ENCODE data around the gene TNIP1. TPM values are rescaled to one million over a fixed set of nuclear protein-coding genes. Genes with fewer than 3 reads are reported as not detected.

The TNIP1 gene
- total RNA-seq, 1 experiment from 2014 or later: 65.7 TPM

- BruUV-seq (replicated peaks): no TSS peak
- CTCF ChIA-PET: no interaction called here
- peaks cover 4% of the 10 kb centered on the region; the same call in 1 of the 2 replicates for H3K4me1 ChIP-seq
- TF ChIP-seq CTCF (IDR thresholded peaks at IDR 0.05; ENCODE audit: insufficient read depth in 1 of 2, low read depth in 1 of 2, low read length in 1 of 2, severe bottlenecking in 1 of 2, unreplicated experiment in 1 of 2): no peak
- H3K36me3 ChIP-seq (ENCODE audit: control insufficient read depth, insufficient read depth, low read length): no peaks in the 10 kb centered on the region
- H3K27ac Mint-ChIP-seq (ENCODE audit: unreplicated experiment): no peak overlapping the region
- H3K27me3 Mint-ChIP-seq (ENCODE audit: insufficient read depth, unreplicated experiment): no peaks in the 10 kb centered on the region
- H3K9me3 ChIP-seq: no peaks in the 10 kb centered on the region
- no peak for DNase-seq
- H3K36me3 Mint-ChIP-seq (ENCODE audit: insufficient read depth, unreplicated experiment): no peaks in the 10 kb centered on the region
- H3K4me3 Mint-ChIP-seq (ENCODE audit: unreplicated experiment): no peak overlapping the region
- H3K27me3 ChIP-seq (replicated peaks; ENCODE audit: control insufficient read depth, insufficient read depth, low read length): no peaks in the 10 kb centered on the region
- intact Hi-C loops (cut with micrococcal nuclease; ENCODE audit: unreplicated experiment): no loop called here
- no peaks in the 10 kb centered on the region for H3K9me3 Mint-ChIP-seq (ENCODE audit: unreplicated experiment)
- H3K4me3 ChIP-seq (ENCODE audit: low read depth, low read length): no peak overlapping the region
- POLR2A ChIA-PET: no interaction called here
- H3K4me1 Mint-ChIP-seq (ENCODE audit: low read depth, unreplicated experiment): peaks cover 7% of the 10 kb centered on the region
Observed at GRCh38 chr5:151121665-151122064, 40.8 kb upstream of the TNIP1 start.

GRCh38 chr5:151121095-151121494 lies 40.3 kb upstream of the TNIP1 start:
- H3K4me3 ChIP-seq (ENCODE audit: low read depth, low read length): no peak overlapping the region
- BruUV-seq (replicated peaks): no TSS peak
- intact Hi-C loops (cut with micrococcal nuclease; ENCODE audit: unreplicated experiment): no loop called here
- no peaks in the 10 kb centered on the region for H3K4me1 ChIP-seq
- no peaks in the 10 kb centered on the region for H3K9me3 ChIP-seq
- Mint-ChIP-seq H3K9me3 (ENCODE audit: unreplicated experiment) (no peaks in the 10 kb centered on the region), H3K27me3 (ENCODE audit: insufficient read depth, unreplicated experiment) (no peaks in the 10 kb centered on the region), H3K36me3 (ENCODE audit: insufficient read depth, unreplicated experiment) (no peaks in the 10 kb centered on the region), H3K27ac (ENCODE audit: unreplicated experiment) (no peak overlapping the region), H3K4me1 (ENCODE audit: low read depth, unreplicated experiment) (peaks cover 7% of the 10 kb centered on the region), H3K4me3 (ENCODE audit: unreplicated experiment) (no peak overlapping the region)
- no peak for DNase-seq
- no peak for TF ChIP-seq CTCF (IDR thresholded peaks at IDR 0.05; ENCODE audit: insufficient read depth in 1 of 2, low read depth in 1 of 2, low read length in 1 of 2, severe bottlenecking in 1 of 2, unreplicated experiment in 1 of 2)
- no peaks in the 10 kb centered on the region for H3K27me3 ChIP-seq (replicated peaks; ENCODE audit: control insufficient read depth, insufficient read depth, low read length)
- ChIA-PET POLR2A (no interaction called here), CTCF (no interaction called here)
- H3K36me3 ChIP-seq (ENCODE audit: control insufficient read depth, insufficient read depth, low read length): no peaks in the 10 kb centered on the region

- no TSS peak for BruUV-seq (replicated peaks)
- no peaks in the 10 kb centered on the region for H3K9me3 Mint-ChIP-seq (ENCODE audit: unreplicated experiment)
- TF ChIP-seq CTCF (IDR thresholded peaks at IDR 0.05; ENCODE audit: insufficient read depth in 1 of 2, low read depth in 1 of 2, low read length in 1 of 2, severe bottlenecking in 1 of 2, unreplicated experiment in 1 of 2): no peak
- H3K4me1 Mint-ChIP-seq (ENCODE audit: low read depth, unreplicated experiment): peaks cover 7% of the 10 kb centered on the region
- H3K27me3 Mint-ChIP-seq (ENCODE audit: insufficient read depth, unreplicated experiment): no peaks in the 10 kb centered on the region
- no peaks in the 10 kb centered on the region for H3K27me3 ChIP-seq (replicated peaks; ENCODE audit: control insufficient read depth, insufficient read depth, low read length)
- ChIA-PET CTCF (no interaction called here), POLR2A (no interaction called here)
- H3K4me1 ChIP-seq: no peaks in the 10 kb centered on the region
- intact Hi-C loops (cut with micrococcal nuclease; ENCODE audit: unreplicated experiment): no loop called here
- no peak overlapping the region for H3K4me3 Mint-ChIP-seq (ENCODE audit: unreplicated experiment)
- H3K27ac Mint-ChIP-seq (ENCODE audit: unreplicated experiment): no peak overlapping the region
- H3K36me3 ChIP-seq (ENCODE audit: control insufficient read depth, insufficient read depth, low read length): no peaks in the 10 kb centered on the region
- H3K36me3 Mint-ChIP-seq (ENCODE audit: insufficient read depth, unreplicated experiment): no peaks in the 10 kb centered on the region
- DNase-seq: no peak
- no peak overlapping the region for H3K4me3 ChIP-seq (ENCODE audit: low read depth, low read length)
- no peaks in the 10 kb centered on the region for H3K9me3 ChIP-seq
Observed at GRCh38 chr5:151118913-151119575, 38.2 kb upstream of the TNIP1 start.

Data from Caco-2 (cell line).